Common myeloid progenitor, CD34-positive (primary cell): ENCODE measurements around the gene DPH7.

Source experiments
- CTCF ChIA-PET: fragments of 350-600 bp; sonication (Branson Sonifier 250); formaldehyde crosslinking; loops from one replicate; lab custom pipeline; 2021; ENCODE audit warnings: antibody characterized with exemption; lab: Charles Lee
- POLR2A ChIA-PET: fragments of 350-600 bp; sonication (Branson Sonifier 250); formaldehyde crosslinking; loops from one replicate; lab custom pipeline; 2021; ENCODE audit warnings: antibody characterized with exemption; lab: Charles Lee
- DNase-seq, 3 donors: peaks; one replicate each; pipeline versions ENCODE4 v3.0.0 to v3.0.0-alpha.2; 2013
- H3K27ac ChIP-seq, 2 experiments: 1 replicate in 1 of 2; 2 replicates in 1 of 2; pipeline ENCODE4 v1.7.0; 2013; ENCODE audit warnings: inconsistent platforms in 2 of 2, low read length in 2 of 2, mild to moderate bottlenecking in 2 of 2, low read depth in 1 of 2, moderate library complexity in 1 of 2; ENCODE audit not compliant: severe bottlenecking in 2 of 2, insufficient read depth in 1 of 2, poor library complexity in 1 of 2
- H3K27me3 ChIP-seq, 5 experiments: replicated peaks in 2 of 5; 1 replicate in 3 of 5; 2 replicates in 2 of 5; pipeline versions ENCODE4 v1.6.1 to v1.7.0; 2013; ENCODE audit warnings: low read length in 4 of 5, mild to moderate bottlenecking in 2 of 5, moderate library complexity in 2 of 5, inconsistent platforms in 1 of 5; ENCODE audit not compliant: insufficient read depth in 5 of 5, control insufficient read depth in 4 of 5
- H3K36me3 ChIP-seq, 4 experiments: 1 replicate in 2 of 4; 2 replicates in 2 of 4; pipeline versions ENCODE4 v1.6.1 to v1.7.0; 2013; ENCODE audit warnings: low read length in 3 of 4, control low read depth in 1 of 4, mild to moderate bottlenecking in 1 of 4; ENCODE audit not compliant: control insufficient read depth in 4 of 4, insufficient read depth in 4 of 4
- H3K4me1 ChIP-seq, 4 experiments: 1 replicate in 3 of 4; 2 replicates in 1 of 4; pipeline versions ENCODE4 v1.6.1 to v1.7.1; 2013; ENCODE audit warnings: low read length in 3 of 4, mild to moderate bottlenecking in 3 of 4, control low read depth in 1 of 4, inconsistent platforms in 1 of 4, moderate library complexity in 1 of 4; ENCODE audit not compliant: control insufficient read depth in 4 of 4, insufficient read depth in 4 of 4; ENCODE audit errors: control extremely low read depth in 1 of 4
- H3K4me3 ChIP-seq, 7 experiments: 1 replicate in 4 of 7; 2 replicates in 3 of 7; pipeline versions ENCODE4 v1.5.1 to v1.7.0; 2013; ENCODE audit warnings: mild to moderate bottlenecking in 7 of 7, low read length in 6 of 7, moderate library complexity in 6 of 7, inconsistent platforms in 2 of 7, low read depth in 2 of 7, control low read depth in 1 of 7; ENCODE audit not compliant: insufficient read depth in 4 of 7, control insufficient read depth in 1 of 7; ENCODE audit errors: extremely low read depth in 1 of 7
- H3K9me3 ChIP-seq, 5 experiments: 1 replicate in 4 of 5; 2 replicates in 1 of 5; pipeline versions ENCODE4 v1.6.1 to v1.7.1; 2013; ENCODE audit warnings: low read length in 4 of 5, mild to moderate bottlenecking in 2 of 5, inconsistent platforms in 1 of 5, low read depth in 1 of 5, moderate library complexity in 1 of 5; ENCODE audit not compliant: control insufficient read depth in 4 of 5, insufficient read depth in 2 of 5; ENCODE audit errors: control extremely low read depth in 1 of 5
- WGBS: methylation state at CpG from one replicate; pipeline ENCODE4 v1.1.5; 2013; ENCODE audit not compliant: insufficient coverage; 5-methylcytosine and 5-hydroxymethylcytosine counted together

Gene DPH7

DNA sequence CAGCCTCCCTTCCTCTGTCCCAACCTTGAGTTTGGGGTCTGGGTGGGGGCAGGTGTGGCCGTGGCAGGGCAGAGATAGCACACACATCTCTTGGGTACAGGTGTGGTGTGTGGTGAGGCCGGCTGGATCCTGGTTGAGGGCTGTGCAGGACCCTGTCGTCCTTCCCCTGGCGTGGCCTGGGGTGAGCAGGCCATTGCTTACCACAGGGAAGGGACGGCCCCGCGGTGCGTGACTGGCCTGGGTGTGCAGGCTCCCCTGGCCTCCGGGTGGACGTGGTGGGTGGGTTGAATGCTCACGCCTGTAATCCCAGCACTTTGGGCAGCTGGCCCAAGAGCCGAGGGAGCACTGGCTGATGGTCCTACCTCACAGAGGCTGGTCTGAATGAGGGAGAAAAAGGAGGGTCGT, 28.0 kb upstream of the DPH7 start:
- Histone ChIP-seq H3K4me1 (peaks cover 3 to 61% (median 56%) of the 10 kb centered on the region in 4 experiments), H3K27me3 (no peaks in the 10 kb centered on the region), H3K9me3 (no peaks in the 10 kb centered on the region), H3K36me3 (peaks cover 0 to 5% (median 0%) of the 10 kb centered on the region in 4 experiments), H3K27ac (peak overlapping the region in 1 of 2 experiments; percentile 58), H3K4me3 (peak overlapping the region in 6 of 7 experiments; percentile 37 to 83 (median 79))
- no peak for DNase-seq
- 77% methylated on average over 10 of the region's 13 CpGs for WGBS
- ChIA-PET CTCF (interaction anchor here (1.3 kb wide), 1 partner anchor 25 kb away, joined by 3 read pairs; no protein-coding TSS in a partner anchor), POLR2A (interaction anchor here (0.6 kb wide), 1 partner anchor 12 kb away, joined by 3 read pairs; the partner anchor contains the start of gene EHMT1)

DNA sequence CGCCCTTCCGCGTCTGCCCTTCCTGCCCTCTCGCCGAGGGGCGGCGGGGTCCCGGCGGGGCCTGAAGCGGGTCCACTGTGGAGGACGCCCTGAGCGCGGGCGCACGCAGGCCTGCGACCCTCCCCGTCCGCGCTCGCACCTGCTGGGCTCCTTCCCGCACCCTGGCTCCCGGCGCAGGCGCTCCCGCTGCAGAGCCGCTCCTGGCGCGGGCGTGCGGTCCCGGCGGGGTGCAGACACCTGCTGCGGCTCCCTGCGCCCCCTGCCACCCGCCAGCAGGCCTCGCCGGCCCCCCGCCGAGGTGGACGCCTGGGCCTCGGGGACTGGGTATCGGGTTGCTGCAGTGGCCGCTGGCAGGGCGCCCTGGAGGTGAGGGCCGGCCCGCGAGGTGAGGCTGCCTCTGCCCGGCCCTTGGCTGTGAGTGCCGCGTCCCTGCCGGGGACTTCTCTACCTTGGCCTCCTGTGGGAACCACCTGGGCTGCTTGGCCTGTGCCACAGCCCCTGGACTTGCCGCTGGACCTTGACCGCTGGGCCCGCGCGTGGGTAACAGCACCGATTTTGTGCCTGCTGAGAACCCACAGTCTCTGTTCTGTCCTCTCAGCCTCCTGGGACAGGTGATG, 27.4 kb upstream of the DPH7 start:
- Histone ChIP-seq H3K36me3 (peaks cover 0 to 5% (median 0%) of the 10 kb centered on the region in 4 experiments), H3K9me3 (no peaks in the 10 kb centered on the region), H3K27me3 (no peaks in the 10 kb centered on the region), H3K27ac (peak overlapping the region in 1 of 2 experiments; percentile 58), H3K4me1 (peaks cover 3 to 56% (median 51%) of the 10 kb centered on the region in 4 experiments), H3K4me3 (peak overlapping the region; percentile 61 to 83 (median 78))
- ChIA-PET POLR2A (no interaction called here), CTCF (no interaction called here)
- WGBS, result 4% methylated on average over 56 of the region's 57 CpGs
- no peak for DNase-seq

DNA sequence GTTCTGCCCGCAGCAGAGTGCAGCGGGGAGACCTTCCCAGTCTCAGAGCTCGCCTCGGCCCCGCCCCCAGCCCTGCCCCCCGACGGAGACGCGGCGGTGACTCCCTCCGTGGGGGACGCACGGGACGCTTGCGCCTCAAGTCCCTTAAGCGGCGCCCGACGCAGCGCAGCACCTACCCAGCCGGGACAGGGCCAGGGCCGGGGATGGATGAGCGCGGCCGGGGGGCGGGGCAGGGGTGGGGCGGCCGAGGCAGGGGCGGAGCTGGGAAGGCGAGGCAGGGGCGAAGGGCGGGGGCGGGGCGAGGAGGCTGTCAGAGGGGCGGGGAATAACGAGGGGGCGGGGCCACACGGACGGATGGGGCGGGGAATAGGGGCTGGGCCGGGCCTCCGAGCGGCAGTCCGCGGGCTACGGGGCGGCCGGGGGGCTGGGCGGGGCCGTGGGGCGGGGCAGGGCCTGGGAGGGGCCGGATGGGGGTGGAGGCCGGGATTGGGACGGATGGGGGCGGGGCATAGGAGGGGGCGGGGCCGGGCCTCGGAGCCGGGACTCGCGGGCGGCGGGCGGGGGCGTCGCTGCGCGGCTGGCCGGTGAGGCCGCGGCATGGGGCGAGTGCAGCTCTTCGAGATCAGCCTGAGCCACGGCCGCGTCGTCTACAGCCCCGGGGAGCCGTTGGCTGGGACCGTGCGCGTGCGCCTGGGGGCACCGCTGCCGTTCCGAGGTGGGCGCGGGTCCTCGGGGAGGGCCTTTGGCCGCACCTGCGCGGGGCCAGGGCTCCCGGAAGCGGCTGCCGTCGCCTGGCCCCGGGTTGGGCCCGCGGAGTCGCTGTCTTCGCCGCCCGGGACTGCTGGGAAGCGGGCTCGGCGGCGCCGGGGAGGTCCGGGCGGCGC, 26.6 kb upstream of the DPH7 start, which contains the start of gene ARRDC1:
Gene ARRDC1, plus strand, starts transcription at position 566 of the 884 bp plus-strand sequence. Its CDS starts 32 bp downstream, at position 598.
- DNase-seq, result peak; percentile 94 to 97 (median 96)
- no peaks in the 10 kb centered on the region for H3K27me3 ChIP-seq
- peak within 1 kb of the TSS; percentile 61 to 83 (median 78) for H3K4me3 ChIP-seq
- peaks cover 3 to 52% (median 47%) of the 10 kb centered on the region in 4 experiments for H3K4me1 ChIP-seq
- H3K9me3 ChIP-seq, result no peaks in the 10 kb centered on the region
- ChIA-PET POLR2A (interaction anchor here (0.5 kb wide), 1 partner anchor 404 kb away, joined by 3 read pairs; no protein-coding TSS in a partner anchor), CTCF (no interaction called here)
- peak within 1 kb of the TSS in 1 of 2 experiments; percentile 58 for H3K27ac ChIP-seq
- peaks cover 0 to 5% (median 0%) of the 10 kb centered on the region in 4 experiments for H3K36me3 ChIP-seq
- under 1% methylated on average over 59 of the region's 111 CpGs for WGBS

DNA sequence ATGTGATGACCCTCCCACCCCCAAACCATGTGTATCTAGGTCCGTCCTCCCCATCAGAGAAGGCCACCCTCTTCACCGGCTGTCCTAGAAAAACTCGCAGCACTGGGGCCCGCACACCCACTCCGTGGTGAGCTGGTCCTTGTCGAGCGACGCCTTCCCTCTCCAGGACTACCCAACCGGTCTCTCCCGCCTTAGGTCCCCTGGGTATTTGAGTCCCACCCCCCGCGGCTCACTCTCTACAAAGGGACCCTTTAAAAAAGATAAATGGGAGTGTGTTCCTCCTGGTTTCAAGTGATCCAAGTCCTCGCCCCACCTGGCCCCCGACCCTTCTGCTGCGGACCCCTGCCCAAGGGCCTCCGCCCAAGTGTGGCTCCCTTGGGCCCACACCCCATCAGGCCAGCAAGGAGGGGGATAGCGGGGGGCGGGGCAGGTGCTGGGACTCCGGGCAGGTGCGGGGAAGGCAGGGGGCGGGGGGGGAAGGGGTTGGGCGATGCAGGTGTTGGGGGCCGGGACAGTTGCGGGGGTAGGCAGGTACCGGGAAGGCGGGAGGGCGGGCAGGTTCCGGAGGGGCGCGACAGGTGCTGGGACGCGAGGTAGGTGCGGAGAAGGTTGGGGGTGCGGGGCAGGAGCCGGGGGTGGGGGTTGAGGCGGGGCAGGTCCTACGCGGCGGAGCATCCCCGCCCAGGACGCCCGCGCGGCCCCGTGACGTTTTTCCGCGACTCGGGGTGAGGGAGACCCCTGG, 25.8 kb upstream of the DPH7 start:
- Histone ChIP-seq H3K36me3 (peaks cover 0 to 5% (median 0%) of the 10 kb centered on the region in 4 experiments), H3K4me3 (peak overlapping the region in 4 of 7 experiments; percentile 15 to 69 (median 36)), H3K4me1 (peaks cover 3 to 52% (median 47%) of the 10 kb centered on the region in 4 experiments), H3K27me3 (no peaks in the 10 kb centered on the region), H3K9me3 (no peaks in the 10 kb centered on the region), H3K27ac (no peak overlapping the region)
- POLR2A ChIA-PET, result no interaction called here
- no peak for DNase-seq
- CTCF ChIA-PET, result no interaction called here
- 24% methylated on average over 29 of the region's 49 CpGs for WGBS

DNA sequence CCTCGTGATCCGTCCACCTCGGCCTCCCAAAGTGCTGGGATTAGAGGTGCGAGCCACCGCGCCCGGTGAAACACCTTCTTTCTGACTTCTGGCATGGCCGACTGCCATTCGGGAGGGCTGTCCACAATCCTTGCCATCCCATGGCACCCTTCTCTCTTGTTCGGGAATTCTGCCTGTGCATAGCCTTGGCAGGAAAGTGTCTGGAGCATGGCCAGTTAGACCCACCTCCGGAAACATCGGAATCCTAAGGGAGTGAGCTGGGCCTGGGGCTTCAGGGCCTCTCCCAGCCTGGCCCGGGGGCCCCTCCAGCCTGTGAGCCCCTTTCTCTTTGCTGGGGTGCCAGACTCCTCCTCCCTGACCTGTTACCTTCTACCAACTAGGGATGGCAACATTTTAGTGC, 25.2 kb upstream of the DPH7 start:
- no peak for DNase-seq
- POLR2A ChIA-PET, result no interaction called here
- Histone ChIP-seq H3K27me3 (no peaks in the 10 kb centered on the region), H3K9me3 (no peaks in the 10 kb centered on the region), H3K36me3 (peaks cover 0 to 3% (median 0%) of the 10 kb centered on the region in 4 experiments), H3K27ac (no peak overlapping the region), H3K4me3 (peak overlapping the region in 1 of 7 experiments; percentile 19), H3K4me1 (peaks cover 3 to 52% (median 46%) of the 10 kb centered on the region in 4 experiments)
- CTCF ChIA-PET, result interaction anchor here (1.4 to 1.5 kb wide), 2 partner anchors 10 to 12 kb away, joined by 7 to 9 read pairs; partner anchors contain the start of gene ZMYND19
- 96% methylated on average over 13 of the region's 13 CpGs for WGBS

DNA sequence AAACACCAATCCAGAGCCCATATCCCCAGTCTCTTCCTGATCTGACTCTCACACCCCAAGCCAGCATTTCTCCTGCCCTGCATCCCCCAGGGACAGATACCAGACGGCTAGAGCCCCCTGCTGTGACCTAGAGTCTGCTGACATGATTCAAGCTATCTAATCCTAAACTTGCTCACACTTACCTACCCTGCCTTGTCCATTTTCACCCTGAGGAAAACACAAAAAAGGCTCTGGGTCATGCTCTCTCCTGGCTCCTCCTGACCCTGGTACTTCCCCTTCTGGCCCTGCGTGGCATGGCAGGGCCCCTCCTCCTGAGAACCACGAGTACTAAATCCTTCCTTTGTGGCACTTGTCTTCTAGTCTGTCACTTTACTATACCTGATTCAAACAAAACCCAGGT, 23.9 kb upstream of the DPH7 start:
- ChIA-PET POLR2A (no interaction called here), CTCF (interaction anchor here (1.1 to 1.5 kb wide), 6 partner anchors 8 to 21 kb away, joined by 3 to 9 read pairs (median 6); partner anchors contain the start of gene ZMYND19)
- peaks cover 3 to 40% (median 35%) of the 10 kb centered on the region in 4 experiments for H3K4me1 ChIP-seq
- no peaks in the 10 kb centered on the region for H3K9me3 ChIP-seq
- no peaks in the 10 kb centered on the region for H3K27me3 ChIP-seq
- H3K4me3 ChIP-seq, result peak overlapping the region in 1 of 7 experiments; percentile 12
- no peak overlapping the region for H3K27ac ChIP-seq
- DNase-seq, result peak; percentile 31 to 57 (median 54)
- no peaks in the 10 kb centered on the region for H3K36me3 ChIP-seq
- WGBS, result 17% methylated on average over 1 of the region's 3 CpGs
